ENCODE data around the gene CDH13. TPM values are rescaled to one million over a fixed set of nuclear protein-coding genes. Genes with fewer than 3 reads are reported as not detected.

CDH13 gene
- total and polyA plus RNA-seq, 2 of the 8 experiments (the other 6 are each of a cell fraction or from before 2014, with no cell fraction given) = 2.3 to 2.4 TPM

DNA sequence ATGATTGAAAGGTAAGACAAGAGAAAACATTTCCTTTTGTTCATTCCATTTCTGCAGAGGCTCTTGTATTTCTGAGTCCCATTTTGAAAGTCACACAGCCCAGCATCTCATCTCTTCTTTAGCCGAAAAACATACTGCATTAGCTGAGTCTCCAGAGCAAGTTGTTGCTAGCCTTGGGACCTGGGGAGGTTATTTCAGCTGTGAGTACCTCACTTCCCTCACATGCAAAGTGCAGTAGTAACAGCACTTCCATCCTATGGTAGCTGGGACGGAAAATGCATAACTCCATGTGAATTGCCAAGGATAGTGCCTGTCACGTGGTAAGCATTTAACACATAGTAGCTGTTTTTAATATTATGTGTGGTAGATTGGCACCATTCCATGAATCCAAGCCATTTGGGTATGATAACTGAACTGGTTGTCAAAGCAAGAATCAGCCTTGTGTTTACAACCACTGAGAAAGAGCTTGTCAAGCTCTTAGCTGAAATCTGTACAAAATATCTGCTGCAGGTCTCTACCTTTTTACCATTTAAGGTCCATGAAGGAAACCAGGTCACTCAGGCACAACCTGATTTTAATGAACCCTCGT is 345.7 kb downstream of the CDH13 start:
- no peaks in the 10 kb centered on the region for H3K79me2 ChIP-seq (ENCODE audit: control insufficient read depth in 1 of 2, insufficient read depth in 2 of 2, low read length in 2 of 2)

More for the DNA sequence above, 345.7 kb downstream of the CDH13 start:
- DNase-seq (ENCODE audit: low read depth in 1 of 2, low spot score in 2 of 2) (no peak), FAIRE-seq (no peak)
- H3K4ac ChIP-seq (replicated peaks; ENCODE audit: insufficient read length, low read depth, low read length) = no peak overlapping the region
- no peaks in the 10 kb centered on the region for H3K36me3 ChIP-seq (ENCODE audit: control insufficient read depth in 2 of 4, insufficient read depth in 4 of 4, low read length in 3 of 4)
- H3K4me3 ChIP-seq (ENCODE audit: extremely low read depth in 1 of 4, insufficient read depth in 2 of 4, low read depth in 3 of 4, low read length in 4 of 4) = no peak overlapping the region
- no peak overlapping the region for H3K4me2 ChIP-seq (ENCODE audit: insufficient read depth in 1 of 2, low read depth in 2 of 2, low read length in 2 of 2)
- no peak overlapping the region for H4K91ac ChIP-seq (replicated peaks; ENCODE audit: insufficient read length, low read length)
- no peak overlapping the region for H4K8ac ChIP-seq (ENCODE audit: extremely low read depth, insufficient read depth, low read length)
- H4K20me1 ChIP-seq (replicated peaks in 1 of 2; ENCODE audit: control insufficient read depth in 1 of 2, insufficient read depth in 2 of 2, low read length in 2 of 2) = no peaks in the 10 kb centered on the region
- POLR2A ChIA-PET (ENCODE audit: partially characterized antibody) = no interaction called here
- WGBS, 2 experiments (ENCODE audit: extremely low coverage in 1 of 2, insufficient coverage in 1 of 2, insufficient read length in 1 of 2, insufficient replicate concordance in 2 of 2, low coverage in 1 of 2, low lambda C conversion rate in 2 of 2, missing lambda C conversion rate in 1 of 2) = 92% methylated on average over 4 of the region's 4 CpGs; no CpG with 5 or more reads in 1 of the 2 experiments
- no peak for TF ChIP-seq NANOG (IDR thresholded peaks at IDR 0.05; ENCODE audit: insufficient read depth, low read depth, low read length, poor library complexity, severe bottlenecking)
- no peak for TF ChIP-seq TEAD4 (IDR thresholded peaks at IDR 0.05; ENCODE audit: low read depth, low read length)
- TF ChIP-seq BRCA1 (IDR thresholded peaks at IDR 0.05; ENCODE audit: low read depth, low read length) = no peak
- no peak for TF ChIP-seq EGR1 (IDR thresholded peaks at IDR 0.05; ENCODE audit: borderline replicate concordance, low read depth, low read length)
- TF ChIP-seq POLR2A (IDR thresholded peaks at IDR 0.05; ENCODE audit: control extremely low read depth in 1 of 2, low read depth in 2 of 2, low read length in 2 of 2) = no peak
- TF ChIP-seq CHD2 (IDR thresholded peaks at IDR 0.05; ENCODE audit: low read length) = no peak
- TF ChIP-seq EZH2 (IDR thresholded peaks at IDR 0.05; ENCODE audit: low read depth, low read length, severe bottlenecking) = no peak
- TF ChIP-seq SIRT6 (IDR thresholded peaks at IDR 0.05; ENCODE audit: low read length) = no peak
- no peak for TF ChIP-seq RFX5 (IDR thresholded peaks at IDR 0.05; ENCODE audit: borderline replicate concordance, low read depth, low read length)
- TF ChIP-seq GABPA (IDR thresholded peaks at IDR 0.05; ENCODE audit: borderline replicate concordance, insufficient read depth, low read length) = no peak
- TF ChIP-seq SIN3A (conservative IDR thresholded peaks at IDR 0.05 in 1 of 2, IDR thresholded peaks at IDR 0.05 in 1 of 2; ENCODE audit: low read depth in 1 of 2, low read length in 2 of 2) = no peak
- TF ChIP-seq RAD21 (IDR thresholded peaks at IDR 0.05 in 1 of 2, conservative IDR thresholded peaks at IDR 0.05 in 1 of 2; ENCODE audit: low read depth in 2 of 2, low read length in 2 of 2) = no peak
- no peak overlapping the region for H2BK20ac ChIP-seq (ENCODE audit: low read length)
- CTCF ChIA-PET (ENCODE audit: partially characterized antibody) = interaction anchor here (0.7 kb wide), 1 partner anchor 8 kb away, joined by 3 read pairs; no protein-coding TSS in a partner anchor
- H4K5ac ChIP-seq (ENCODE audit: insufficient read length, low read depth, low read length) = no peak overlapping the region
- no peak overlapping the region for H3K56ac ChIP-seq (replicated peaks; ENCODE audit: insufficient read length, low read depth, low read length)
- H3K27me3 ChIP-seq (replicated peaks in 1 of 4; ENCODE audit: control insufficient read depth in 3 of 4, extremely low read depth in 1 of 4, insufficient read depth in 3 of 4, low read length in 3 of 4) = no peaks in the 10 kb centered on the region
- no peak overlapping the region for H2AK5ac ChIP-seq (ENCODE audit: low read depth, low read length)
- no peak overlapping the region for H3K23ac ChIP-seq (ENCODE audit: insufficient read length)
- no peak overlapping the region for H3K14ac ChIP-seq (ENCODE audit: insufficient read length)
- H2BK120ac ChIP-seq (replicated peaks; ENCODE audit: low read depth, low read length) = no peak overlapping the region
- no peak overlapping the region for H3K9ac ChIP-seq (replicated peaks in 1 of 4; ENCODE audit: extremely low read depth in 1 of 4, low read depth in 3 of 4, low read length in 3 of 4)
- no peak overlapping the region for H2BK5ac ChIP-seq (ENCODE audit: low read depth, low read length)
- no peaks in the 10 kb centered on the region for H3K79me1 ChIP-seq (ENCODE audit: low read depth, low read length)
- H3K4me1 ChIP-seq (replicated peaks in 1 of 4; ENCODE audit: control insufficient read depth in 3 of 4, insufficient read depth in 4 of 4, low read length in 3 of 4) = no peaks in the 10 kb centered on the region
- no peak overlapping the region for H3K18ac ChIP-seq (ENCODE audit: extremely low read depth, low read length)
- H2BK15ac ChIP-seq (ENCODE audit: low read length) = no peak overlapping the region
- no peak overlapping the region for H2AFZ ChIP-seq (ENCODE audit: low read length)
- no peak overlapping the region for H2BK12ac ChIP-seq (ENCODE audit: low read depth, low read length)
- H3K27ac ChIP-seq (ENCODE audit: low read depth, low read length) = no peak overlapping the region
- H3K23me2 ChIP-seq (ENCODE audit: low read depth, low read length) = no peaks in the 10 kb centered on the region
- no peaks in the 10 kb centered on the region for H3K9me3 ChIP-seq (ENCODE audit: insufficient read depth in 2 of 2, low read depth in 1 of 2, low read length in 1 of 2)
